Measurements from ENCODE around the gene HLA-DMA. TPM values are rescaled to one million over a fixed set of nuclear protein-coding genes. Genes with fewer than 3 reads are reported as not detected.

HLA-DMA gene
- total and polyA plus RNA-seq, 2 of the 13 experiments (the other 11 are each of a cell fraction or from before 2014, with no cell fraction given) = 0.70 to 0.71 TPM

DNA sequence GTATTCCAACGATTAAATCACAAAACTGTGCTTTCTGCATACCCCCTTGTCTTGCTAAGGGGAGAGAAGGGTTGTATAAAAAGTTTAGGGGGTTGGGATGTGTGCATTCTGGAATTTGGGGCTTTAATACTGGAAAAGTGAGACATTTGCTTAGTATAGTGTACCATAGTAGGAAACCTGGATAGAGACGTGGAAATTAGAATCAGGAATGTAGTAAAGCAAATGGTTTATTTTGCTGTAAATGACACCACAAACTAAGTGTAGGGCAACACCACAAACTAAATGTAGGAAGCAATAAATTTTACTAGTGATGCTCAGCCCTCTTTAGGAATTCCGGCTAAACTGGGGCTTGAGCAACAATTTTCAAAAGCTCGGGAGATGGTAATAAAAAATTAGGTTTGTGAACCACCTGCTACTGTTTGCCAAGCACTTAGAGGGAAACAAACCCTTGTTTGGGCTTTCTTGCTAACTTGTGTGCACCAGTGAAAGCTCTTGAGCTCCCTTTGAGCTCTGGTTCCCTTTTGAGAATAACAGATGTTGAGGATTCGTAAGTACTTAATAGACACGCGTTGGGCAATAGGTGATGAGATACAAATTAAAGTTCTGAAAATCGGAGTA, 29.3 kb upstream of the HLA-DMA start (continued):
- TF ChIP-seq KLF15 (CRISPR knock-in tag; IDR thresholded peaks at IDR 0.05; ENCODE audit: borderline replicate concordance) = no peak
- TF ChIP-seq RBM22 (optimal IDR thresholded peaks at IDR 0.05; ENCODE audit: low read length) = peak; percentile 61
- 0 out of 2 replicates have a peak, but pooled peaks have one; percentile 9 for TF ChIP-seq REPIN1 (CRISPR knock-in tag; IDR thresholded peaks at IDR 0.05; ENCODE audit: borderline replicate concordance, low read depth)
- peak; percentile 79 for TF ChIP-seq POLR2G (IDR thresholded peaks at IDR 0.05; ENCODE audit: low read depth, low read length)
- TF ChIP-seq YEATS4 (CRISPR knock-in tag; IDR thresholded peaks at IDR 0.05; ENCODE audit: borderline replicate concordance) = no peak
- no peak for TF ChIP-seq MEF2D (CRISPR knock-in tag; IDR thresholded peaks at IDR 0.05)
- TF ChIP-seq PCBP1 (IDR thresholded peaks at IDR 0.05; ENCODE audit: borderline replicate concordance, low read depth, low read length) = no peak
- no peak for TF ChIP-seq IKZF1 (IDR thresholded peaks at IDR 0.05)
- no peak for TF ChIP-seq BORCS8-MEF2B (CRISPR knock-in tag; IDR thresholded peaks at IDR 0.05)
- 0 out of 2 replicates have a peak, but pooled peaks have one; percentile 2 for TF ChIP-seq MBD4 (IDR thresholded peaks at IDR 0.05; ENCODE audit: borderline replicate concordance, low read length)
- no peak for TF ChIP-seq MXD4 (CRISPR knock-in tag; IDR thresholded peaks at IDR 0.05)
- TF ChIP-seq STAG1 (CRISPR knock-in tag; IDR thresholded peaks at IDR 0.05) = no peak
- TF ChIP-seq FOXO4 (CRISPR knock-in tag; conservative IDR thresholded peaks at IDR 0.05) = 0 out of 2 replicates have a peak, but pooled peaks have one; percentile 34
- peak; percentile 66 for TF ChIP-seq POLR2AphosphoS5 (IDR thresholded peaks at IDR 0.05; ENCODE audit: low read depth, low read length)
- TF ChIP-seq AGO2 (optimal IDR thresholded peaks at IDR 0.05; ENCODE audit: low read depth, low read length) = peak; percentile 13
- TF ChIP-seq ZNF749 (CRISPR knock-in tag; IDR thresholded peaks at IDR 0.05; ENCODE audit: borderline replicate concordance) = no peak
- TF ChIP-seq E2F2 (CRISPR knock-in tag; IDR thresholded peaks at IDR 0.05; ENCODE audit: borderline replicate concordance) = no peak
- TF ChIP-seq, protein P1, sequence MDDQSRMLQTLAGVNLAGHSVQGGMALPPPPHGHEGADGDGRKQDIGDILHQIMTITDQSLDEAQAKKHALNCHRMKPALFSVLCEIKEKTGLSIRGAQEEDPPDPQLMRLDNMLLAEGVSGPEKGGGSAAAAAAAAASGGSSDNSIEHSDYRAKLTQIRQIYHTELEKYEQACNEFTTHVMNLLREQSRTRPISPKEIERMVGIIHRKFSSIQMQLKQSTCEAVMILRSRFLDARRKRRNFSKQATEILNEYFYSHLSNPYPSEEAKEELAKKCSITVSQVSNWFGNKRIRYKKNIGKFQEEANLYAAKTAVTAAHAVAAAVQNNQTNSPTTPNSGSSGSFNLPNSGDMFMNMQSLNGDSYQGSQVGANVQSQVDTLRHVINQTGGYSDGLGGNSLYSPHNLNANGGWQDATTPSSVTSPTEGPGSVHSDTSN (CRISPR knock-in tag; IDR thresholded peaks at IDR 0.05; ENCODE audit: borderline replicate concordance) = no peak
- TF ChIP-seq ZNF180 (CRISPR knock-in tag; IDR thresholded peaks at IDR 0.05; ENCODE audit: borderline replicate concordance, low read depth) = no peak
- TF ChIP-seq TFDP1 (CRISPR knock-in tag; IDR thresholded peaks at IDR 0.05; ENCODE audit: borderline replicate concordance) = no peak
- TF ChIP-seq ZNF777 (CRISPR knock-in tag; IDR thresholded peaks at IDR 0.05) = no peak
- no peak for TF ChIP-seq ZNF10 (CRISPR knock-in tag; IDR thresholded peaks at IDR 0.05; ENCODE audit: borderline replicate concordance, low read depth)
- TF ChIP-seq YY1 (IDR thresholded peaks at IDR 0.05; ENCODE audit: insufficient read depth, insufficient replicate concordance, low read depth, low read length) = peak; percentile 5
- TF ChIP-seq CBX2 (IDR thresholded peaks at IDR 0.05; ENCODE audit: low read depth, low read length) = no peak
- TF ChIP-seq CBX2 (CRISPR knock-in tag; IDR thresholded peaks at IDR 0.05; ENCODE audit: low read depth) = no peak
- no peak for TF ChIP-seq ZNF775 (CRISPR knock-in tag; IDR thresholded peaks at IDR 0.05; ENCODE audit: borderline replicate concordance)
